Pons (tissue), 1 donor: Measurements from ENCODE around the gene OR2D3.
"Not testable (repeated sequence)": the region's sequence is repeated elsewhere in the genome, so short reads cannot be mapped to it uniquely, and the experiment has no call there.

ENCODE experiments used
- DNase-seq: peaks from one replicate; pipeline ENCODE4 v3.0.0-alpha.2; 2016; ENCODE audit warnings: low spot score

Gene OR2D3

GRCh38 chr11:6928916-6929315 lies 8.1 kb downstream of the OR2D3 start:
- DNase-seq: no peak

GRCh38 chr11:6931146-6931713 lies 10.4 kb downstream of the OR2D3 start:
- no peak for DNase-seq

- DNase-seq: no peak
Measured at GRCh38 chr11:6932145-6932544, 11.3 kb downstream of the OR2D3 start.

GRCh38 chr11:6941970-6942369 lies 21.2 kb downstream of the OR2D3 start:
- DNase-seq: no peak

GRCh38 chr11:6943131-6943530 lies 22.3 kb downstream of the OR2D3 start:
- DNase-seq: no peak

GRCh38 chr11:6954248-6954647 lies 33.4 kb downstream of the OR2D3 start:
- DNase-seq: not testable (repeated sequence)

GRCh38 chr11:6962141-6962540 lies 41.3 kb downstream of the OR2D3 start:
- DNase-seq: no peak

GRCh38 chr11:6962673-6963072 lies 41.9 kb downstream of the OR2D3 start:
- no peak for DNase-seq

GRCh38 chr11:6968816-6969215 lies 48.0 kb downstream of the OR2D3 start:
- DNase-seq: no peak

- not testable (repeated sequence) for DNase-seq
Measured at GRCh38 chr11:6969854-6970253, 49.1 kb downstream of the OR2D3 start.
